IPS-NIHi7 (cell line): Measurements from ENCODE around the gene RPL13.

Source experiments
- DNase-seq: peaks from one replicate; pipeline ENCODE4 v3.0.0; 2012; ENCODE audit warnings: mixed read lengths; ENCODE audit errors: extremely low spot score

RPL13 gene

DNA sequence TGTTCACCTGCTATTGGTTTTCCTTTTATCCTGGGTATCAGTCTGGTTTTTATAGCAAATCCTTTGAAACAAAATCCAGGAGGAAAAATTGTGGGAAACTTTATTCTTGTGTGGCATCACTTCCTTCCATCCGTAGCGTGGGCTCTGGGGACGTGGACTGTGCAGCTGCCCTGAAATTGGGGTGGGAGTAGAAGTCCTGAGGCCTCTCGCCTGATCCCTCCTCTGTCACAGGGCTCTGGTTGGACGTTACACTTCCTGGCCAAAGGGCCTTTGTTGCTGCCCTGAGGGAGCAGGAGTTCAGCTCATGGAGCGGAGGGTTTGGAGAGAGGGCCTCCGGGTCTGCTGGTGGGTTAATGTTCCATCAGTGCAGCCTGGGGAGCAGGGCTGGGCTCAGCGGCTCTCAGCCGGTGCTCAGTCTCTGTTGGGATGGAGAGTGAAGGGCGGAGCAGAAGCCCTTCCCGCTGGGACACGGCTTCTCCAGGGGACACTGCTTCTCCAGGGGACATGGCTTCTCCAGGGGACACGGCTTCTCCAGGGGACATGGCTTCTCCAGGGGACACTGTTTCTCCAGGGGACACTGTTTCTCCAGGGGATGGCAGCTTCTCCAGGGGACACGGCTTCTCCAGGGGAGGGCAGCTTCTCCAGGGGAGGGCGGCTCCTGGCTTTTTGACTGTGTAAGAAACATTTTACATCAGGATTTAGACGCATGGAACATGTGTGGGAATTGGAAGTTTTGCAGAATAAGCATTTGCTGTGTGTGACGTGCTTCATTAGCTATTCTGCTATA, 15.2 kb upstream of the RPL13 start:
- DNase-seq = no peak

DNA sequence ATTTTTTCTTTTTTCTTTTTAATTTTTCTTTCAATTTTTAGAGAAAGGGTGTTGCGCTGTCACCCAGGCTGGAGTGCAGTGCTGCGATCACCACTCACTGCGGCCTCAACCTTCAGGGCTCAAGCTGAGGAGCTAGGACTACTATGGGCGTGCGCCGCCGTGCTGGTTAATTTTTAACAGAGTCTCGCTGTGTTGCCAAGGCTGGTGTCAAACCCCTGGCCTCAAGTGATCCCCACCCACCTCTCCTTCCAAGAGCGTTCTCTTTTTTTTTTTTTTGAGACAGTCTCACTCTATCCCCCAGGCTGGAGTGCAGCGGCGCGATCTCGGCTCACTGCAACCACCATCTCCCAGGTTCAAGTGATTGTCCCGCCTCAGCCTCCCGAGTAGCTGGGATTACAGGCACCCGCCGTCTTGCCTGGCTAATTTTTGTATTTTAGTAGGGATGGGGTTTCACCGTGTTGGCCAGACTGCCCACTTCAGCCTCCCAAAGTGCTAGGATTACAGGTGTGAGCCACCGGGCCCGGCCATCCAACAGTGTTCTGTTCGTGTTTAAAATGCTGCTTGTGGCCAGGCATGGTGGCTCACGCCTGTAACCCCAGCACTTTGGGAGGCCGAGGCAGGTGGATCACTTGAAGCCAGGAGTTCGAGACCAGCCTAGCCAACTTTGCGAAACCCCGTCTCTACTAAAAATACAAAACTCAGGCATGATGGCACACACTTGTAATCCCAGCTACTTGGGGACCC, 14.5 kb upstream of the RPL13 start:
- DNase-seq = no peak

DNA sequence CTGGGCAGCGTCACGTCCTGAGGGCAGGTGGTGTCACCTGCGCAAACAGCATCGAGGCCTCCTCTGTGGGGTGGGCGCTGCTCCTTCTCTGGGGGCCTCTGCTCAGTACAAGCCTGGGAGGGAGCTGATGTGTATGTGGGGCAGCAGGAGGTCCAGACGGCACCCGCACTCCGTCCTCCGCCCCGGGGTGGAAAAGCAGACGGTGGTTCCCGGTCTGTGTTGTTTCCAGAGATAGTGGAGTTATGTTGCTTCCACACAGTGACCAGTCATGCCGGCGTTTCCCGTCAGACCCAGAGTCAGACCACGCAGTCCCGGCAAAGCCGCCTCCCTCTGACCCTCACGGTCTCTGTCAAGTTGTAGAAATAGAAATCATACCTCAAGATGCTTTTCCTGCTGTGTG, 13.7 kb upstream of the RPL13 start:
- DNase-seq = no peak

DNA sequence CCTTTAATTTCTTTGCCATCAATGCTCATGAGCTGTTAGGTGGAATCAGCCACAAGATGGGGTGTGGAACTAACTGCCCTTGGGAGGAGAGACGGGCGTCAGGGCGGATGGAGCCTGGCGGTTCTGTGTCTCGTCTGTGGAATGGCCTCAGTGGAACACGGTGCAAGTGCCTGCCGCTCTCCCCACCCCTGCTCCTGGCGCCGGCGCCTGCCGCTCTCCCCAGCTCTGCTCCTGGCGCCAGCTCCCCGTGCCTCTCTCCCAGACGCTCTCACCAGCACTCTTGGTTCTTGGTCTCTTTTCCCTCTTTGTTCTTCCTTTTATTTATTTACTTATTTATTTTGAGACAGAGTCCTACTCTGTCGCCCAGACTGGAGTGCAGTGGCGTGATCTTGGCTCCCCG, 13.2 kb upstream of the RPL13 start:
- no peak for DNase-seq

DNA sequence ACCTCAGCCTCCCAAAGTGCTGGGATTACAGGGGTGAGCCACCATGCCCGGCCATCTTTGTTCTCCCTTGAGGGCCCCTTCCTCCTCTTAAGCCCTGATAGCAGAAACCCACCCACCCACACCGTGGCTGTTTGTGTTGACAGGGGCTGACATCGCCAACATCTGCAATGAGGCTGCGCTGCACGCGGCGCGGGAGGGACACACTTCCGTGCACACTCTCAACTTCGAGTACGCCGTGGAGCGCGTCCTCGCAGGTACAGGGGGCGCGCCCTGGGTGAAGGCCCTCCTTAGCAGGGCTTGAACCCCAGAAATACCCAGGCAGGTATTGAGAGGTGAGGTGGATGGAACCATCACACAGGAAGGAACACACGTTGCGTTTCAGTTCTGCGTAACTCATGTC, 12.6 kb upstream of the RPL13 start:
- DNase-seq = no peak

DNA sequence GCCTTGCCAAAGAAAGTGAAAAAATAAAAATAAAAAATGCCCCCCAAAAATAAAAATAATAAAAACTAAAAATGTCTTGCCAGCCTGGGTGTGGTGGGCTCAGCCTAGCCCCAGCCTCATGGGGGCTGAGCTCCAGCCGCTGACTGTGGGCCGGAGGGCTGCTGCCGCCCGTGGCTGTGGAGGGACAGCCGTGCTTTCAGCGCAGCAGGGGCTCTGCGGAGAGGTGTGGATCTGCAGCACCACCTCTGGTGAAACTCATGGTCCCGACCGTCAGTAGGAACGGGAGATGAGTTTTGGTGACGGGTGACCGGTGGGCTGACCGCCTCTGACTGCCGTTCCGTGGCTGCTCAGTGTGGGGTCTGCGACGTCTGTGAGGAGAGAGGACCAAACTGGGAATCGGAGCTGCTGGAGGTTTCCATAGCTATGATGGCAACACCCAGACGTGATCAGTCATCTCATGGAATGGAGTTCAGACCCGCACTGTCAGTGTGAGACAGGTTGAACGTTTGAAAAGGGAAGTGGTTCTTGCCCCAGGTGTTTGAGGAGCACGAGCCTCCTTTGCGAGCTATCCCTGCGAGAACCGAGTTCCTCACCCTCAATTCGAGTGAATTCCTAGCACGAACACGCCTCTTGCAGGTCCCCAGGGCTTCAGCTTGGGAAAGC, 12.0 kb upstream of the RPL13 start:
- DNase-seq = no peak

DNA sequence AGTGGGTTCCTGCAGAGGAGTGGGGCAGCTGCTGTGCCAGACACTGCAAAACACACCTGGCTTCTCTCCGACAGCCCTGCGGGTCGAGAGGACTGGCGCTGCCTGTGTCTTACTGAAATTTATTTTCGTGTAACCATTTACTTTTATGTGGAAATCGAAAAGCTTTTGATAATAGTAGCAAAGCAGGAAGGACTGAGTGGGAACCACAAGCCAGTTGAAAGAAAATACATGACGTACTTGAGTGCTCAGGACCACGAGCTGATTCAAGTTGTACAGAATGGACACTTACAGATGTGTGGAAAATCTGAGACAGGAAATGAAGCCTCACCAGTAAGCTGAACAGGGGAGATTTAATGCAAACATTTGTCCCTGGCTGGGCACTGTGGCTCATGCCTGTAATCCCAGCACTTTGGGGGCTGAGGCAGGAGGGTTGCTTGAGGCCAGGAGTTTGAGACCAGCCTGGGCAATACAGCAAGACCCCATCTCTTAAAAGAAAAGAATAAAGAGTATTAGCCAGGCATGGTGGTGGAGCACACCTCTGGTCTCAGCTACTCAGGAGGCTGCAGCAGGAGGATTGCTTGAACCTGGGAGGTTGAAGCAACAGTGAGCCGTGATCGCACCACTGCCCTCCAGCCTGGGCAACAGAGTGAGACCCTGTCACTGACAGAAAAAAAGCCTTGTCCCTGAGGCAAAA, 11.3 kb upstream of the RPL13 start:
- DNase-seq = no peak

DNA sequence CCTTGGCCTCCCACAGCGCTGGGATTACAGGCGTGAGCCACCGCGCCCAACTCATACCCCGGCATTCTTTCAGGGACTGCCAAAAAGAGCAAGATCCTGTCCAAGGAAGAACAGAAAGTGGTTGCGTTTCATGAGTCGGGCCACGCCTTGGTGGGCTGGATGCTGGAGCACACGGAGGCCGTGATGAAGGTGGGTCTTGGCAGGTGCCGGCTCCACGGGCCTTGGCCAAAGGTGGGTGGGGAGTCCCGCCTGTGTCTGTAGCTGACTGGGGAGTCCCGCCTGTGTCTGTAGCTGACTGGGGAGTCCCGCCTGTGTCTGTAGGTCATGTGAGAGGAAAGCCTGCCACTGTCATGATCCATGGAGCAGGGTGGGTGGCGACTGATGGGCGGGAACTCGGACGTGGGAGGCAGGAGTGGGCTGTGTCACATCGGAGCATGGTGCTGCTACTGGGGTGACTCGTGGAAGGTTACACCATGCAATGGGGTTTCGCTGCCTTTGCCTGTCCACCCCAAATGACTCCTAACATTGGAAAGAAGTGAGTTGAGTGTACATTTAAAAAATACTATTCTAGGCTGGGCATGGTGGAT, 10.0 kb upstream of the RPL13 start:
- no peak for DNase-seq

DNA sequence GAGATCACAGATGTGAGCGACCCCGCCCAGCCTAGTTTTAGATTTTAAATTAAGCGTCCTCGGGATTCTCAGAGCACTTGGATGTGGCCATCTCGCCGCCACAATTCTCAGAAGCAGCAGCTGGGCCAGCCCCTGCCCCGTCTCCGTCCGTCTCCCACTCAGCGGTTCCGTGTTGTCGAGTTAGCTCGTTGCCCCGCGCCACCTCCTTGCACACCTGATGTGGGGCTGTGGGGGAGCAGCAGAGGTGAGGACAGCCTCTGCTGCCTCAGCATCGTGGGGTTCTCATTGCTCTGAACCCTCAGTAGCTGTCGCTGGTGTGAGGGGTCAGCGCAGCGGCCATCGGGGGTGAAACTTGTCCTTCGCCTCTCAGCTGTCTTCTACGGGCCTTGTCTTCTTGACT, 8.2 kb upstream of the RPL13 start:
- DNase-seq = no peak

DNA sequence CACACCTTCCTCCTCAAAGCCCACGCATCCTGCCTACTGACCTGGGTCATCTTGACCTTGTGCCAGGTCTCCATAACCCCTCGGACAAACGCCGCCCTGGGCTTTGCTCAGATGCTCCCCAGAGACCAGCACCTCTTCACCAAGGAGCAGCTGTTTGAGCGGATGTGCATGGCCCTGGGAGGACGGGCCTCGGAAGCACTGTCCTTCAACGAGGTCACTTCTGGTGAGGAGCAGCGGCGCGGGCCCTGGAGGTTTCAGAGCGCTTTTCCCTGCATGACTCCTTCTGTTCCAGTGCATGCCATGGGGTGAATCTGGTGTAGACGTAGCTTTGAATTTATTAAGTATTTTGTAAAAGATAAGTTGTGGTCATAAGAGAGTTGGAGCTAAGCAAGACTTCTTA, 7.6 kb upstream of the RPL13 start:
- DNase-seq = no peak

DNA sequence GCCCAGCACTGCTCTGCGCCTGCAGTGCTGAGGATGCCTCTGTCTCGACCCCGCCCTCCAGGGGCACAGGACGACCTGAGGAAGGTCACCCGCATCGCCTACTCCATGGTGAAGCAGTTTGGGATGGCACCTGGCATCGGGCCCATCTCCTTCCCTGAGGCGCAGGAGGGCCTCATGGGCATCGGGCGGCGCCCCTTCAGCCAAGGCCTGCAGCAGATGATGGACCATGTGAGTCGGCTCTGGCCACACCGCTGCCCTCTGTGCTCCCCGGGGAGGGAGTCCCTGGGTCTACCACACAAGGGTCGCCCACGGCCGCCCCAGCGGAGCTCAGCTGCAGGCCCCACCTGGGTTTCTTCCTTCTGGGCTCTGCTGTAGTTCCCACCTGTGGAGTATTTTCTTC, 6.7 kb upstream of the RPL13 start:
- no peak for DNase-seq

DNA sequence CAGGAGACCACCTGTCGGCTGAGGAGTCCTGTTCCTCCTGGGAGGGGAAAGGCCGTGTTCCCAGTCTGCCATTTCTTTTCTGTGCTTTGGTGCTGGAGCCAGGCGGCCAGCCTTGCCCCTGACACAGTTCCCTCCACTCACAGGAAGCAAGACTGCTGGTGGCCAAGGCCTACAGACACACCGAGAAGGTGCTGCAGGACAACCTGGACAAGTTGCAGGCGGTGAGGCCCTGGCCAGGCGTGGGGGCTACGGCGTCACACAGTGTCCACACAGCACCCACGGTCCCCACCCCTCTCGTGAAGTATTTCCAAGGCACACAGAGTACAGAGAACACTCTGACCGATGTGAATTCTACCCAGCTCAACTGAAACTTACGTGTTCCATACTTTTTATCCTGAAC, 6.1 kb upstream of the RPL13 start:
- DNase-seq = no peak

DNA sequence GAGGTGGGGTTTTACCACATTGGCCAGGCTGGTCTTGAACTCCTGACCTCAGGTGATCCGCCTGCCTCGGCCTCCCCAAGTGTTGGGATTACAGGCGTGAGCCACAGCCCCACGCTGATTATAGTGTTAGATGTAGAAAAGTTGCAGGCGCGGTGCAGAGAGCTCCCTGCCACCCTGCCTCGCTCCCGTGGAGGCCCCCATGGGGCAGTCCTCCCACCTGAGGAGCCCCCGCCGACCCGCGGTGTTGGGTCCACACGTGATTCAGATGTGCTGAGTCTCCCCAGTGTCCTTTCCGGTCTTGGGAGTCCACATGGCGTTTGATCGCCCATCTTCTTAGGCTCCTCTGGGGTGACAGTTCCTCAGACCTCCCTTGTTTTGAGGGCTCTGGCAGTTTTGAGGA, 5.2 kb upstream of the RPL13 start:
- no peak for DNase-seq

DNA sequence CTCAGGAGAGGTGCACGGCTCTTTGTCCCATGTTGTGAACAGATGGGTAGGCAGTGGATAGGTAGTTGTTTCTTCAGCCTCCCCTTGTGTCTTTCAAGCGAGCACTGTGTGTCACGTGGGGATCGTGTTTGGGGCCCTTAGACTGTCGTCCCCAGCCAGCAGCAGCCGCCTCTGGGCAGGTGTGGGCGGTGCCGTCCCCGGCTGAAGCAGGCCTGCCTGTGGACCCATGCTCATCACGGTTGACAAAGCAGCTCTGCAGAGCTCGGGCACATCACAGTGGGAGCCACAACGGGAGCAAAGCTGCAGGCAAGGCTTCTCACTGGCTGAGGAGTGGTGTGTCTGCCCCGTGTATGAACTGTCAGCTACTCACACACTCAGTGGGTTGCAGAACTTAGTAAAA, 4.7 kb upstream of the RPL13 start:
- DNase-seq = no peak

DNA sequence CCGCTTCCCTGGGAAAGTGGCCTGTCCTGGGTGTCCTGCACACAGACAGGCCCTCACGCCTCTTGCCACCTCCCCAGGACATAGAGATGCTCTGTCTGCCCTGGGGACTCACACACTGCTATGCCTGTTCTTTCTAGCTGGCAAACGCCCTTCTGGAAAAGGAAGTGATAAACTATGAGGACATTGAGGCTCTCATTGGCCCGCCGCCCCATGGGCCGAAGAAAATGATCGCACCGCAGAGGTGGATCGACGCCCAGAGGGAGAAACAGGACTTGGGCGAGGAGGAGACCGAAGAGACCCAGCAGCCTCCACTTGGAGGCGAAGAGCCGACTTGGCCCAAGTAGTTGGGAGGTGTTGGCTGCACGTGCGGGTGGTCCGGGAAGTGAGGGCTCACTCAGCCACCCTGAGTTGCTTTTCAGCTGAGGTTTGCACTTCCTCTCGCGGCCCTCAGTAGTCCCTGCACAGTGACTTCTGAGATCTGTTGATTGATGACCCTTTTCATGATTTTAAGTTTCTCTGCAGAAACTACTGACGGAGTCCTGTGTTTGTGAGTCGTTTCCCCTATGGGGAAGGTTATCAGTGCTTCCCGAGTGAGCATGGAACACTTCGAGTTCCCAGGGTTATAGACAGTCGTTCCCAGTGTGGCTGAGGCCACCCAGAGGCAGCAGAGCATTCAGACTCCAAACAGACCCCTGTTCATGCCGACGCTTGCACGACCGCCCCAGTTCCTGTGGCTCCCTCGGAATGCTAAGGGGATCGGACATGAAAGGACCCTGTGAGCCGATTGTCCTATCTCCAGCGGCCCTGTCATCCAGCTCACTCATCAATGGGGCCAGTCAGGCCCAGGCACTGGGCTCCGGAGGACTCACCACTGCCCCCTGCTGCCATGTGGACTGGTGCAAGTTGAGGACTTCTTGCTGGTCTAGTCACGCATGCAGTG, 3.5 kb upstream of the RPL13 start:
- DNase-seq = peak; percentile 93

DNA sequence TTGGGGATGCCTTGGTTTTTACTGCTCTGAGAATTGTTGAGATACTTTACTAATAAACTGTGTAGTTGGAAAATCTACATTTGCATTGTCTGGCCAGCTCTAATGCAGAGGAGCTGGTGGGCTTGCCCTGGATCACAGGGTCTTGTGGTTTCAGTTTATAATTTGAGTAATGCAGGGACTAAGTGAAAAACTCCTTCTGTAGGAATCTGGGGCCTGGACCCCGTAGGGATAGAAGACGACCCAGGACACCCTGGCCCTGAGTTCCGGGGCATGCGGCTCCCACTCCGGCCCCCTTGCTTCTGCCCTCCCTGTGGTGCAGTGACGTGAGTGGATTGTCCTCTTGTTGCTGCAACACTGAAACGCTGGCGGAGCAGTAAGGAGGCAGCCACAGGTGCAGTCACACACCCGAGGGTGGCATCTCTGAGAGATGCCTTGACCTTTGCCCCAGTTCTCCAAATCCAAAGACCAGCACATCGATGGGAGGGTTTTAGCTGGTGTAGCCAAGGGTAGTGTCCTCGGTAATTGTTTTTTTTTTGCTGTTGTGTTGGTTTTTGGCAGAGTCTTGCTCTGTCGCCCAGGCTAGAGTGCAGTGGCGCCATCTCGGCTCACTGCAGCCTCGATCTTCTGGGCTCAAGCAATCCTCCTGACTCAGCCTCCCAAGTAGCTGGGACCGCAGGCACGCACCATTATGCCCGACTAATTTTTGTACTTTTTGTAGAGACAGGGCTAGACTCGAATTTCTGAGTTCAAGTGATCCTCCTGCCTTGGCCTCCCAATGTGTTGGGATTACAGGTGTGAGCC, 2.6 kb upstream of the RPL13 start:
- DNase-seq = no peak

DNA sequence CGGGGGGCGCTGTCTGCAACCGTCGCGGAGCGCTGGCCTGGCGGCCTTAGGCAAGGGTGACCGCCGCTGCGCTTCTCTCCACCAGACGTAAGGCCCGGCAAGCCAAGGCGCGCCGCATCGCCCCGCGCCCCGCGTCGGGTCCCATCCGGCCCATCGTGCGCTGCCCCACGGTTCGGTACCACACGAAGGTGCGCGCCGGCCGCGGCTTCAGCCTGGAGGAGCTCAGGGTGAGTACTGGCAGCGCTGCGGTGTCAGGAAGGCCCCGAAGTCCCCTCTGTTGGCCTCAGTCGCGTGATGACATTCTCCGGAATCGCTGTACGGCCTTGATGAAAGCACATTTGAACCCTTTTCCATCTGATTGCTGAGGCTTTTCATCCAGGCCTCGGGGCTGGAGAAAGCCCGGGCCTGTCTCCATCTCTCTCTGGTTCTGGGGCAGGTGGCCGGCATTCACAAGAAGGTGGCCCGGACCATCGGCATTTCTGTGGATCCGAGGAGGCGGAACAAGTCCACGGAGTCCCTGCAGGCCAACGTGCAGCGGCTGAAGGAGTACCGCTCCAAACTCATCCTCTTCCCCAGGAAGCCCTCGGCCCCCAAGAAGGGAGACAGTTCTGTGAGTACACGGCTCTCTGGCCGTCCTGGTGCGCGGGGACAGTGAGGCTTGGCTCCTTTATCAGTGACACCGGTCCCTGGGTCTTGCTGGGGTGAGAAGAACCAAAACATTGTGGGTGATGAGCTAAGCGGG, 831 bp downstream of the RPL13 start:
- DNase-seq = no peak

DNA sequence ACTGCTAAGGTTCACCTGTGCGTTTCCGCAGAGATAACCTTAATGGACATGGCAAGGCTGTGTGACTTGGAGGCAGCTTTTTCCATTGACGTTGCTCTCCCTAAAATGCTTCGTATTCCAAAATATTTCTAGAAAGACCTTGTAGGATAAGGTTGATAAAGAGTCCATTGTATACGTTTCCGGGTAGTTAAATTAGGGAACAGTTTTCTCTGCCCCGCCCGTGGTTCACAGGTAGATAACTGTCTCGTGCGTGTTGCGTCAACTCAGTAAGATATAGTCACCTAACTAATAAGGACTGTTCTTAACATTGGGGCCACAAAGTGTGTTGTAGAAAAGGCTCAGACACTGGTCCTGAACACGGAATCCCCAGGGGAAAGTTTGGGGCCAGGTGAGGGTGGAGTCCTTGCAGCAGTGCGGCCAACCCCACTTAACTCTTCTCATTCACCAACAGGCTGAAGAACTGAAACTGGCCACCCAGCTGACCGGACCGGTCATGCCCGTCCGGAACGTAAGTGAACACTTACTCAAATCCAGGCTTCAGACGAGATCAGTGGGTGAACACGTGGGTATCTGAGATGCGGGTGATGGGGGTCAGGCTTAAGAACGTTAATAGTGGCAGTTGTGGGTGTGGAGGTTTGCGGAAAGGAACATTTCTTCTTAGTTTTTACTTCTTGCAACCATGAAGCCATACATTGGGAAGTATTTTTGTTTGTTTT, 1.6 kb downstream of the RPL13 start:
- no peak for DNase-seq

DNA sequence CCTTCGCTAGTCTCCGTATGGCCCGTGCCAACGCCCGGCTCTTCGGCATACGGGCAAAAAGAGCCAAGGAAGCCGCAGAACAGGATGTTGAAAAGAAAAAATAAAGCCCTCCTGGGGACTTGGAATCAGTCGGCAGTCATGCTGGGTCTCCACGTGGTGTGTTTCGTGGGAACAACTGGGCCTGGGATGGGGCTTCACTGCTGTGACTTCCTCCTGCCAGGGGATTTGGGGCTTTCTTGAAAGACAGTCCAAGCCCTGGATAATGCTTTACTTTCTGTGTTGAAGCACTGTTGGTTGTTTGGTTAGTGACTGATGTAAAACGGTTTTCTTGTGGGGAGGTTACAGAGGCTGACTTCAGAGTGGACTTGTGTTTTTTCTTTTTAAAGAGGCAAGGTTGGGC, 2.5 kb downstream of the RPL13 start:
- DNase-seq = no peak
